Type B pancreatic cell (in vitro differentiated cells): Measurements from ENCODE around the gene TTC6. TPM values are rescaled to one million over a fixed set of nuclear protein-coding genes. Genes with fewer than 3 reads are reported as not detected.

Experiments used
- DNase-seq: peaks from one replicate; pipeline ENCODE4 v3.0.0; 2021; ENCODE audit warnings: mixed read lengths; ENCODE audit not compliant: unreplicated experiment; ENCODE audit errors: extremely low spot score
- H3K27ac Mint-ChIP-seq: 2 replicates; pipeline ENCODE4 v1.8.0; 2021; ENCODE audit warnings: mild to moderate bottlenecking, mixed read lengths
- H3K27me3 Mint-ChIP-seq: 2 replicates; pipeline ENCODE4 v1.8.0; 2021; ENCODE audit warnings: mixed read lengths
- H3K36me3 Mint-ChIP-seq: 2 replicates; pipeline ENCODE4 v1.8.0; 2021; ENCODE audit warnings: mixed read lengths
- H3K4me1 Mint-ChIP-seq: one replicate; pipeline ENCODE4 v1.8.0; 2021; ENCODE audit warnings: mixed read lengths; ENCODE audit not compliant: unreplicated experiment
- H3K4me3 Mint-ChIP-seq: 2 replicates; pipeline ENCODE4 v1.8.0; 2021; ENCODE audit warnings: mild to moderate bottlenecking, mixed read lengths
- H3K9me3 Mint-ChIP-seq: 2 replicates; pipeline ENCODE4 v1.8.0; 2021; ENCODE audit warnings: mixed read lengths
- CTCF ChIP-seq: fragments of 200-600 bp; sonication (generic); conservative IDR thresholded peaks from 2 replicates; pipeline ENCODE4 v1.5.0; 2021; ENCODE audit warnings: antibody characterized with exemption, mild to moderate bottlenecking
- total RNA-seq: library from RNA; stranded (reverse); gene quantifications from 2 replicates; pipeline ENCODE4 v1.2.1, GENCODE V29; 2021; ENCODE audit warnings: low replicate concordance

Gene TTC6
- total RNA-seq, 1 donor from 2014 or later = 4.6 TPM

GRCh38 chr14:37558740-37559139 is 36.7 kb upstream of the TTC6 start:
- Mint-ChIP-seq H3K27ac (no peak overlapping the region), H3K9me3 (peaks cover 16% of the 10 kb centered on the region), H3K27me3 (no peaks in the 10 kb centered on the region), H3K4me3 (no peak overlapping the region), H3K36me3 (peaks cover 9% of the 10 kb centered on the region), H3K4me1 (no peaks in the 10 kb centered on the region)
- DNase-seq = no peak
- no peak for TF ChIP-seq CTCF

- Mint-ChIP-seq H3K9me3 (peaks cover 12% of the 10 kb centered on the region), H3K4me1 (no peaks in the 10 kb centered on the region), H3K27ac (no peak overlapping the region), H3K36me3 (peaks cover 9% of the 10 kb centered on the region), H3K27me3 (no peaks in the 10 kb centered on the region), H3K4me3 (no peak overlapping the region)
- TF ChIP-seq CTCF = no peak
- no peak for DNase-seq
These were observed 36.0 kb upstream of the TTC6 start for GRCh38 chr14:37559386-37559785.

GRCh38 chr14:37563189-37563588 is 32.2 kb upstream of the TTC6 start:
- Mint-ChIP-seq H3K27me3 (no peaks in the 10 kb centered on the region), H3K4me1 (peaks cover 5% of the 10 kb centered on the region), H3K36me3 (no peaks in the 10 kb centered on the region), H3K27ac (no peak overlapping the region), H3K4me3 (no peak overlapping the region), H3K9me3 (no peaks in the 10 kb centered on the region)
- TF ChIP-seq CTCF = no peak
- no peak for DNase-seq

GRCh38 chr14:37565550-37565949 is 29.9 kb upstream of the TTC6 start:
- H3K27ac Mint-ChIP-seq = no peak overlapping the region
- H3K36me3 Mint-ChIP-seq = no peaks in the 10 kb centered on the region
- no peaks in the 10 kb centered on the region for H3K9me3 Mint-ChIP-seq
- peaks cover 5% of the 10 kb centered on the region for H3K4me1 Mint-ChIP-seq
- H3K4me3 Mint-ChIP-seq = peak overlapping the region; percentile 34
- H3K27me3 Mint-ChIP-seq = no peaks in the 10 kb centered on the region
- TF ChIP-seq CTCF = peak; percentile 50
- no peak for DNase-seq

- no peak for TF ChIP-seq CTCF
- peak overlapping the region; percentile 77 for H3K27ac Mint-ChIP-seq
- DNase-seq = no peak
- peak overlapping the region; percentile 56 for H3K4me3 Mint-ChIP-seq
- peaks cover 5% of the 10 kb centered on the region for H3K4me1 Mint-ChIP-seq
- H3K9me3 Mint-ChIP-seq = no peaks in the 10 kb centered on the region
- H3K27me3 Mint-ChIP-seq = no peaks in the 10 kb centered on the region
- no peaks in the 10 kb centered on the region for H3K36me3 Mint-ChIP-seq
These were observed 28.5 kb upstream of the TTC6 start for GRCh38 chr14:37566811-37567371.

- TF ChIP-seq CTCF = no peak
- H3K27ac Mint-ChIP-seq = no peak overlapping the region
- DNase-seq = no peak
These were observed 25.7 kb upstream of the TTC6 start for GRCh38 chr14:37569729-37570128.

More at GRCh38 chr14:37569729-37570128, 25.7 kb upstream of the TTC6 start:
- no peaks in the 10 kb centered on the region for H3K9me3 Mint-ChIP-seq
- peaks cover 5% of the 10 kb centered on the region for H3K4me1 Mint-ChIP-seq
- H3K36me3 Mint-ChIP-seq = no peaks in the 10 kb centered on the region
- peaks cover 2% of the 10 kb centered on the region for H3K27me3 Mint-ChIP-seq
- H3K4me3 Mint-ChIP-seq = no peak overlapping the region
